ENCODE results near the gene SCO2.

Gene SCO2

DNA sequence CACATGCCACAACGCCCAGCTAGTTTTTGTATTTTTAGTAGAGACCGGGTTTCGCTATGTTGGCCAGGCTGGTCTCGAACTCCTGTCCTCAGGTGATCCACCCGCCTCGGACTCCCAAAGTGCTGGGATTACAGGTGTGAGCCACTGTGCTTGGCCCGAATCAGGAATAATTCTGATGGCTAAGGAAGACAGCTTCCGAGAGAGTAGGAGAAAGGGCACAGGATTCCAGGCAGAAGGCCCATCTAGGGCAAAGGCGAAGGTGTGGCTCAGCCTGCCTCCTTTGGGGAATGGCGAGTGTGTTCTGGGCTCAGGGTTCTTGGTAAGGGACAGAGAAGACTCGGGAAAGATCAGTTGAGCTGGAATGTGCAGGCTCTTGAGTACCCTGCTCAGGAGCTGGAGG is 38.9 kb upstream of the SCO2 start:
- no peak for DNase-seq (ENCODE audit: extremely low read depth, insufficient read length)
- TF ChIP-seq, protein P1, sequence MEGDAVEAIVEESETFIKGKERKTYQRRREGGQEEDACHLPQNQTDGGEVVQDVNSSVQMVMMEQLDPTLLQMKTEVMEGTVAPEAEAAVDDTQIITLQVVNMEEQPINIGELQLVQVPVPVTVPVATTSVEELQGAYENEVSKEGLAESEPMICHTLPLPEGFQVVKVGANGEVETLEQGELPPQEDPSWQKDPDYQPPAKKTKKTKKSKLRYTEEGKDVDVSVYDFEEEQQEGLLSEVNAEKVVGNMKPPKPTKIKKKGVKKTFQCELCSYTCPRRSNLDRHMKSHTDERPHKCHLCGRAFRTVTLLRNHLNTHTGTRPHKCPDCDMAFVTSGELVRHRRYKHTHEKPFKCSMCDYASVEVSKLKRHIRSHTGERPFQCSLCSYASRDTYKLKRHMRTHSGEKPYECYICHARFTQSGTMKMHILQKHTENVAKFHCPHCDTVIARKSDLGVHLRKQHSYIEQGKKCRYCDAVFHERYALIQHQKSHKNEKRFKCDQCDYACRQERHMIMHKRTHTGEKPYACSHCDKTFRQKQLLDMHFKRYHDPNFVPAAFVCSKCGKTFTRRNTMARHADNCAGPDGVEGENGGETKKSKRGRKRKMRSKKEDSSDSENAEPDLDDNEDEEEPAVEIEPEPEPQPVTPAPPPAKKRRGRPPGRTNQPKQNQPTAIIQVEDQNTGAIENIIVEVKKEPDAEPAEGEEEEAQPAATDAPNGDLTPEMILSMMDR (IDR thresholded peaks at IDR 0.05; ENCODE audit: insufficient read depth, low read length, poor library complexity, severe bottlenecking): no peak
- no peaks in the 10 kb centered on the region for H3K27me3 ChIP-seq (replicated peaks; ENCODE audit: control insufficient read depth, insufficient read depth, low read length)
- H3K36me3 ChIP-seq (ENCODE audit: control insufficient read depth, insufficient read depth, low read length): peaks cover 6% of the 10 kb centered on the region
- H3K4me3 ChIP-seq (replicated peaks; ENCODE audit: low read depth, low read length): no peak overlapping the region

DNA sequence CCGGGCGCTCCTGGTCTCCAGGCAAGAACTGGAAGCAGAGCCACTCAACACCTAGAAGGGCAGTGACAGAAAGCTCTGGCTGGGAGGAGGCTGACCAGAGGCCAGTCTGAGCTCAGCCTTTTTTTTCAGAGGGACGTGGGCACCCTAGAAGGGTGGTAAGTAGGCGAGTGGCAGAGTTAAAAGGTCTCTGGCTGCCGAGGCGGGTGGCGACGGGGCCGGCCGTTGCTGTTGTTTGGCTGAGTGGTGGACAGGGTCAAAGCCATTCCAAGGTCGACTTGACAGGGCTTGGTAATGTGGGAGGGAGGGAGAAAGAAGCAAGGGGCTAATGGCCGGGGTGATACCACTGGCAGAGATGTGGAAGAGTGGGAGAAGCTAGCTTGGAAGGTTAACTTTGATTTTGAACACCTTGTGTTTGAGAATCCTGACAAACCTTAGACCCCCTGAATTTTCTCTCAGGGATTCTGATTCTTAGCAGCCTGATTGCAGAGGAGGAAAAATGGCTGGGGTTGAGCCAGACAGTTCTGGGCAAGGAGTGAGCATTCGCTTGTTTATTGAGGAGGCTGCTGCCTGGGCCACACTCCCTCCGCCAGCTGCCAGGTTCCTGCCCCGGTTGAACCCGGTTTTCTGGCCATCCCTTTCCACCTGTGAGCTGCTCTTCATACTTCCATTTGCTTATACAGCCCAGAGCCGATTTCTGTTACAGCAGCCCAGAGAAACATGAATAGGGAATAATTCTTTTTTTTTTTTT is 38.2 kb upstream of the SCO2 start:
- no peak for DNase-seq (ENCODE audit: extremely low read depth, insufficient read length)

DNA sequence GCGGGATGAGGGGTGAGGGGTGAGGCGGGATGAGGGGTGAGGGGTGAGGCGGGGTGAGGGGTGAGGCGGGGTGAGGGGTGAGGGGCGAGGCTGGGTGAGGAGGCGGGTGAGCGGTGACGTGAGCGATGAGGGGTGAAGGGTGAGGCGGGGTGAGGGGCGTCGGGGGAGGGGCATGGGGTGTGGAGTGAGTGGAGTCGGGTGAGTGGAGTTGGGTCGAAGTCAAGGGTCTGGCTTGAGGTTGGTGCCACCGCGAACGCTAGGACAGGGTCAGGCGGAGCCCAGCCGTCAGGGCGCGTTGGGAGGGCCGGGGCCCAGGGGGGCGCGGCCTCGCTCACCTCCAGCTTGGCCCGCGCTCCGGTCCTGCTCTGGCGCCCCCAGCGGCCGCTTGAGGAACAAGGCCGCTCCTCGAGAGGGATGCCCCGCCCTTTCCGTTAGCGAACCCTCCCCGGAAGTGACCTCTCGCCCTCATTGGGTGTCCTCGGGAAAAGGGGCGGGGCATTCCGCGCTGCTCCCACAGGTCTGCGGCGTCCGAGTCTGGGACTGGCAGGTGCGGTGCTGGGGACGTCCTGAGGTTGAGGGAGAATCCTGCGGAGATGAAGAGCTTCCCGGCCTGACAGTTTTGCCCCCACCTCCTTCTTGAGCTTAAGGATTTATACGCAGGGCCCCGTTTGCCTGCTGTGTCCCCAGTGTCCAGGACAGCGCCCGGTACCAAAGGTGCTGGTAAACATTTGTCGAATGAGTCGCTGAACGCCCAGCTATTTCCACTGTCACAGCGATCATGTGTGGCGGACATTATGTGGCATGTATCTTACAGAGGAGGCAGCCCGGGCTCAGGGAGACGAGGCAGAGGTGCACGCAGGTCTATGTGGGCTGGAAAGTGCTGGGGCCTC is 37.4 kb upstream of the SCO2 start, which contains the start of gene SYCE3:
TSS of gene SYCE3 (minus strand) at position 397 of the 890 bp plus-strand sequence. CDS start 6,514 bp downstream, outside the sequence.
- Histone ChIP-seq H3K4me3 (replicated peaks; ENCODE audit: low read depth, low read length) (peak within 1 kb of the TSS; percentile 78), H3K36me3 (ENCODE audit: control insufficient read depth, insufficient read depth, low read length) (no peaks in the 10 kb centered on the region; the same call in none of the 2 replicates), H3K27me3 (replicated peaks; ENCODE audit: control insufficient read depth, insufficient read depth, low read length) (no peaks in the 10 kb centered on the region)
- TF ChIP-seq, protein P1 (IDR thresholded peaks at IDR 0.05; ENCODE audit: insufficient read depth, low read length, poor library complexity, severe bottlenecking): peak; percentile 75
- peak; percentile 93 for DNase-seq (ENCODE audit: extremely low read depth, insufficient read length)

More for the DNA sequence above, 38.2 kb upstream of the SCO2 start:
- H3K36me3 ChIP-seq (ENCODE audit: control insufficient read depth, insufficient read depth, low read length): peaks cover 2% of the 10 kb centered on the region
- H3K4me3 ChIP-seq (replicated peaks; ENCODE audit: low read depth, low read length): peak overlapping the region; percentile 78
- TF ChIP-seq, protein P1 (IDR thresholded peaks at IDR 0.05; ENCODE audit: insufficient read depth, low read length, poor library complexity, severe bottlenecking): no peak
- H3K27me3 ChIP-seq (replicated peaks; ENCODE audit: control insufficient read depth, insufficient read depth, low read length): no peaks in the 10 kb centered on the region

DNA sequence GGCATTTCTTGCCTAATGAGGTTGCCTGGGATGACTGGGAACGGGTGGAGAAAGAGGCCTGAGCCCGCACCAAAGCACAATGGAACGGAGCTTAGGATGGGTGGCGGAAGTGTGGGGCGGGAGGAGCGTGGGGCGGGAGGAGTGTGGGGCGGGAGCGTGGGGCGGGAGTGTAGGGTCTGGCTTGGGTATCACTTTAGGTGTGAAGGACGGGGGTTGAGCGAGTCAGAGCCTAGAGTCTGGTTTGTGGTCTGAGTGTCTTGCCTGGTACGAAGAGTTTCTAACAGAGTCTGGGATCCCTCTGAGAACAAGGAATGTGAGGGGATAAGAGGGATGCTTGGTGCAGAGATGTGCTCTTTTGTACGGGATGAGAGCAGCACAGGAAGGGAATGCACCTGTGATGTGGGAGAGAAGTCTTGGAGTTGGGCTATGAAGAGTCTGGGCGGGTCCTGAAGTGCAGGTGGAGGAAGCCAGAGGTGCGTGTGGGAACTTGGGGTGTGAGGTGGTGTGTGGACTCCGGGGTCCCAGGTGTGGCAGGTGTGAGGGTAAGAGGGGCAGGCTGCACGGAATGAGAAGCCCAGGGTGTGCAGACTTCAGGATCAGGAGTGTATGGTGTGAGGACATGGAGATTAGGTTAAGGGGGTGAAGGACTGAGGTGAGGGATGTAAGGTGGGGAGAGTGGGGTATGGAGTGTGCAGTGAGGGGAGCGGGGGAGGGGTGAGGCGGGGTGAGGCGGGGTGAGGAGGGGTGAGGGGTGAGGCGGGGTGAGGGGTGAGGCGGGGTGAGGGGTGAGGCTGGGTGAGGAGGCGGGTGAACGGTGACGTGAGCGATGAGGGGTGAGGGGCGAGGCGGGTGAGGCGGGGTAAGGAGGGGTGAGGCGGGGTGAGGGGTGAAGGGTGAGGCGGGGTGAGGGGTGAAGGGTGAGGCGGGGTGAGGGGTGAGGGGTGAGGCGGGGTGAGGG is 36.3 kb upstream of the SCO2 start:
- no peak for DNase-seq (ENCODE audit: extremely low read depth, insufficient read length)
- TF ChIP-seq, protein P1 (IDR thresholded peaks at IDR 0.05; ENCODE audit: insufficient read depth, low read length, poor library complexity, severe bottlenecking): no peak

DNA sequence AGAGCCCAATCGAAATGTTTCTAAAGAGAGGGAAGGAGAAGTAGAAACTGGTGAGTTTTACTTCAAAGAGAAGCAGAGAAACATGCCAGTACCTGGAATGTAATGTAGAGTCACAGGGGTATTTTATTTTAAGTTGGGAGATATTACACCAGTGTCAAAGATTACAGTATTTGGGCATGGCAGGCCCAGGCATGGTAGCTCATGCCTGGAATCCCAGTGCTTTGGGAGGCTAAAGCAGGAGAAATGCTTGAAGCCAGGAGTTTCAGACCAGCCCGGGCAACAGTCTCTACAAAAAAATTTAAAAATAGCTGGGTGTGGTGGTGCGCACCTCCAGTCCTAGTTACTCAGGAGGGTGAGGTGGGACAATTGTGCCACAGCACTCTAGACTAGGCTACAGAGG is 34.6 kb upstream of the SCO2 start:
- TF ChIP-seq, protein P1 (IDR thresholded peaks at IDR 0.05; ENCODE audit: insufficient read depth, low read length, poor library complexity, severe bottlenecking): no peak
- Histone ChIP-seq H3K36me3 (ENCODE audit: control insufficient read depth, insufficient read depth, low read length) (no peaks in the 10 kb centered on the region), H3K4me3 (replicated peaks; ENCODE audit: low read depth, low read length) (no peak overlapping the region), H3K27me3 (replicated peaks; ENCODE audit: control insufficient read depth, insufficient read depth, low read length) (no peaks in the 10 kb centered on the region)
- DNase-seq (ENCODE audit: extremely low read depth, insufficient read length): no peak

More for the DNA sequence above, 36.3 kb upstream of the SCO2 start:
- H3K4me3 ChIP-seq (replicated peaks; ENCODE audit: low read depth, low read length): no peak overlapping the region
- H3K36me3 ChIP-seq (ENCODE audit: control insufficient read depth, insufficient read depth, low read length): no peaks in the 10 kb centered on the region; the same call in 1 of the 2 replicates
- no peaks in the 10 kb centered on the region for H3K27me3 ChIP-seq (replicated peaks; ENCODE audit: control insufficient read depth, insufficient read depth, low read length)

Data from GM06990 (cell line).